KMS-11 (cell line): Measurements from ENCODE around the gene TEX2.

Source experiments
- H2AFZ ChIP-seq: fragments of 200-600 bp; sonication (generic); 2 replicates; pipeline ENCODE4 v1.6.1; 2016; ENCODE audit warnings: antibody characterized with exemption, mixed run types, low read depth
- H3K27ac ChIP-seq: fragments of 200-600 bp; sonication (generic); 2 replicates; pipeline ENCODE4 v1.6.1; 2016; ENCODE audit warnings: mild to moderate bottlenecking, mixed run types
- H3K27me3 ChIP-seq: fragments of 200-600 bp; sonication (generic); 2 replicates; pipeline ENCODE4 v1.6.1; 2017; ENCODE audit warnings: mild to moderate bottlenecking, low read depth, mixed run types, moderate library complexity; ENCODE audit not compliant: insufficient read depth
- H3K36me3 ChIP-seq: fragments of 200-600 bp; sonication (generic); 2 replicates; pipeline ENCODE4 v1.6.1; 2017; ENCODE audit warnings: mild to moderate bottlenecking, mixed run types; ENCODE audit not compliant: insufficient read depth
- H3K4me1 ChIP-seq: fragments of 200-600 bp; sonication (generic); 2 replicates; pipeline ENCODE4 v1.6.1; 2016; ENCODE audit warnings: mild to moderate bottlenecking, low read depth, mixed run types; ENCODE audit not compliant: poor library complexity, severe bottlenecking
- H3K4me2 ChIP-seq: fragments of 200-600 bp; sonication (generic); 2 replicates; pipeline ENCODE4 v1.7.0; 2016; ENCODE audit warnings: mild to moderate bottlenecking, mixed run types
- H3K4me3 ChIP-seq: fragments of 200-600 bp; sonication (generic); IDR thresholded peaks from 2 replicates; pipeline ENCODE4 v1.6.1; 2017; ENCODE audit warnings: low read depth, low read length, mixed read lengths; ENCODE audit not compliant: insufficient read depth
- H3K79me2 ChIP-seq: fragments of 200-600 bp; sonication (generic); 2 replicates; pipeline ENCODE4 v1.6.1; 2016; ENCODE audit warnings: low read depth, mixed run types; ENCODE audit not compliant: insufficient read depth
- H3K9ac ChIP-seq: fragments of 200-600 bp; sonication (generic); 2 replicates; pipeline ENCODE4 v1.6.1; 2016; ENCODE audit warnings: mild to moderate bottlenecking, mixed run types
- H4K20me1 ChIP-seq: fragments of 200-600 bp; sonication (generic); 2 replicates; pipeline ENCODE4 v1.6.1; 2016; ENCODE audit warnings: mild to moderate bottlenecking, mixed run types; ENCODE audit not compliant: insufficient read depth
- TF ChIP-seq, protein P1 (sequence below): fragments of 200-600 bp; sonication (generic); conservative IDR thresholded peaks from 2 replicates; pipeline ENCODE4 v1.6.1; 2017; ENCODE audit warnings: low read depth, mild to moderate bottlenecking, antibody characterized with exemption, low read length, moderate library complexity, mixed read lengths

Gene TEX2

DNA sequence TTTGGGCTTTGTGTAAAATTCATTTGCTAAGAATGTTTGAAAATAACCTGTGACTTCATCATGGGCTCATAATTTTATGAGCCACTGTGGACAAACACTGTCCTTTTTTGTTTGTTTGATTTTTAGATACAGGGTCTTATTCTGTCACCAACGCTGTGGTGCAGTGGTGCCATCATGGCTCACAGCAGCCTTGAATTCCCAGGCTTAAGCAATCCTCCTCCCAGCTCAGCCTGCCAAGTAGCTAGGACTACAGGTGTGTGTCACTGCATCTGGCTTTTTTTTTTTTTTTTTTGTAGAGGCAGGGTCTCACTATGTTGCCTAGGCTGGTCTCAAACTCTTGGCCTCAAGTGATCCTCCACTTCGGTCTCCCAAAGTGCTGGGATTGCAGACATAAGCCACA is 8.3 kb downstream of the TEX2 start:
- H3K79me2 ChIP-seq: peaks cover 23% of the 10 kb centered on the region; the same call in 1 of the 2 replicates
- no peak overlapping the region for H3K9ac ChIP-seq
- H3K27ac ChIP-seq: no peak overlapping the region
- no peaks in the 10 kb centered on the region for H3K27me3 ChIP-seq
- TF ChIP-seq, protein P1, sequence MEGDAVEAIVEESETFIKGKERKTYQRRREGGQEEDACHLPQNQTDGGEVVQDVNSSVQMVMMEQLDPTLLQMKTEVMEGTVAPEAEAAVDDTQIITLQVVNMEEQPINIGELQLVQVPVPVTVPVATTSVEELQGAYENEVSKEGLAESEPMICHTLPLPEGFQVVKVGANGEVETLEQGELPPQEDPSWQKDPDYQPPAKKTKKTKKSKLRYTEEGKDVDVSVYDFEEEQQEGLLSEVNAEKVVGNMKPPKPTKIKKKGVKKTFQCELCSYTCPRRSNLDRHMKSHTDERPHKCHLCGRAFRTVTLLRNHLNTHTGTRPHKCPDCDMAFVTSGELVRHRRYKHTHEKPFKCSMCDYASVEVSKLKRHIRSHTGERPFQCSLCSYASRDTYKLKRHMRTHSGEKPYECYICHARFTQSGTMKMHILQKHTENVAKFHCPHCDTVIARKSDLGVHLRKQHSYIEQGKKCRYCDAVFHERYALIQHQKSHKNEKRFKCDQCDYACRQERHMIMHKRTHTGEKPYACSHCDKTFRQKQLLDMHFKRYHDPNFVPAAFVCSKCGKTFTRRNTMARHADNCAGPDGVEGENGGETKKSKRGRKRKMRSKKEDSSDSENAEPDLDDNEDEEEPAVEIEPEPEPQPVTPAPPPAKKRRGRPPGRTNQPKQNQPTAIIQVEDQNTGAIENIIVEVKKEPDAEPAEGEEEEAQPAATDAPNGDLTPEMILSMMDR: no peak
- H2AFZ ChIP-seq: no peak overlapping the region
- H3K4me2 ChIP-seq: no peak overlapping the region
- H3K4me3 ChIP-seq: no peak overlapping the region
- H4K20me1 ChIP-seq: peaks cover 5% of the 10 kb centered on the region; the same call in 1 of the 2 replicates
- no peaks in the 10 kb centered on the region for H3K4me1 ChIP-seq
- H3K36me3 ChIP-seq: no peaks in the 10 kb centered on the region

DNA sequence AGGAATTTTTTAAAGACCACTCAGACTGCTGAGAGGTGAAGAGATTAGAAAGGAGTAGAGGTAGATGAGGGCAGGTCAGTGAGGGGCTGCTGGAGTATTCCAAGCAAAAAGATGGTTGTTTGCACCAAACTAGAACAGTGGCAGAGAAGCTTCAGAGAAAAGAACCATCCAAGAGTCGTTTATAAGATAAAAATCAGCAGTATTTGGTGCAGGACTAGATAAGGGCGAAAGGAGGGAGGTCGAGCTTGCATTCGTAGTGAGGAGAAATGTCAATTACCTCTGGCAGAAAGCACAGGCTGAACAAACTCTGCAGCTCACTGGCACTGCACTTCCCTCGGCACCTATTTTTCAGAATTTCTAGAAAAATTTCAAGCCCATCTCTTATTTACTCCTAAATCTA is 9.6 kb downstream of the TEX2 start:
- Histone ChIP-seq H3K4me1 (no peaks in the 10 kb centered on the region), H3K36me3 (no peaks in the 10 kb centered on the region), H3K9ac (no peak overlapping the region), H3K27me3 (no peaks in the 10 kb centered on the region), H3K4me2 (no peak overlapping the region), H3K79me2 (peaks cover 10% of the 10 kb centered on the region; the same call in 1 of the 2 replicates), H3K27ac (no peak overlapping the region), H2AFZ (no peak overlapping the region), H4K20me1 (peaks cover 5% of the 10 kb centered on the region; the same call in 1 of the 2 replicates), H3K4me3 (no peak overlapping the region)
- TF ChIP-seq, protein P1: no peak

GRCh38 chr17:64252831-64253230 is 10.2 kb downstream of the TEX2 start:
- H2AFZ ChIP-seq: no peak overlapping the region
- H3K36me3 ChIP-seq: no peaks in the 10 kb centered on the region
- H3K27ac ChIP-seq: no peak overlapping the region
- no peak overlapping the region for H3K4me2 ChIP-seq
- H3K9ac ChIP-seq: no peak overlapping the region
- TF ChIP-seq, protein P1: no peak
- no peaks in the 10 kb centered on the region for H3K4me1 ChIP-seq
- H3K79me2 ChIP-seq: peaks cover 7% of the 10 kb centered on the region; the same call in 1 of the 2 replicates
- peaks cover 5% of the 10 kb centered on the region; the same call in 1 of the 2 replicates for H4K20me1 ChIP-seq
- no peak overlapping the region for H3K4me3 ChIP-seq
- H3K27me3 ChIP-seq: no peaks in the 10 kb centered on the region

- Histone ChIP-seq H4K20me1 (no peaks in the 10 kb centered on the region), H3K9ac (no peak overlapping the region), H3K27ac (no peak overlapping the region), H3K79me2 (peaks cover 7% of the 10 kb centered on the region; the same call in 1 of the 2 replicates), H2AFZ (no peak overlapping the region), H3K4me3 (no peak overlapping the region), H3K27me3 (no peaks in the 10 kb centered on the region), H3K4me2 (no peak overlapping the region), H3K4me1 (no peaks in the 10 kb centered on the region), H3K36me3 (no peaks in the 10 kb centered on the region)
- TF ChIP-seq, protein P1: no peak
These were observed 12.7 kb downstream of the TEX2 start for GRCh38 chr17:64250233-64250835.
